Kidney (tissue), 14 donors: ENCODE results near the gene LMO1. TPM values are rescaled to one million over a fixed set of nuclear protein-coding genes. Genes with fewer than 3 reads are reported as not detected.
A peak's percentile ranks its signal among the peaks of the same experiment; 100 is the strongest.

ENCODE experiments used
- DNase-seq, 5 donors: peaks; one replicate each; pipeline ENCODE4 v3.0.0-alpha.2; 2013 to 2020
- FAIRE-seq: peaks from 2 replicates; lab custom pipeline; 2012; peaks lifted over from hg19 to GRCh38; lab: Jason Lieb, UNC
- H3K27ac ChIP-seq, 2 donors: one replicate each; pipeline ENCODE4 v1.7.0; 2013; ENCODE audit warnings: low read depth in 2 of 2, low read length in 2 of 2, inconsistent platforms in 1 of 2
- H3K27me3 ChIP-seq: one replicate; pipeline ENCODE4 v1.7.1; 2013; ENCODE audit warnings: low read length, inconsistent platforms; ENCODE audit not compliant: control insufficient read depth, insufficient read depth
- H3K36me3 ChIP-seq, 3 donors: one replicate each; pipeline versions ENCODE4 v1.7.0 to v1.7.1; 2013; ENCODE audit warnings: low read length in 3 of 3, control low read depth in 1 of 3, inconsistent platforms in 1 of 3; ENCODE audit not compliant: insufficient read depth in 3 of 3, control insufficient read depth in 2 of 3
- H3K4me1 ChIP-seq, 3 donors: one replicate each; pipeline versions ENCODE4 v1.7.0 to v1.7.1; 2013; ENCODE audit warnings: low read length in 3 of 3, inconsistent platforms in 1 of 3, low read depth in 1 of 3; ENCODE audit not compliant: control insufficient read depth in 2 of 3, insufficient read depth in 2 of 3
- H3K4me3 ChIP-seq, 3 donors: one replicate each; pipeline versions ENCODE4 v1.7.0 to v1.8.1; 2013; ENCODE audit warnings: low read length in 3 of 3, control low read depth in 1 of 3, inconsistent platforms in 1 of 3
- H3K9ac ChIP-seq, 3 donors: one replicate each; pipeline versions ENCODE4 v1.7.0 to v1.7.1; 2013; ENCODE audit warnings: low read length in 3 of 3, control low read depth in 1 of 3, inconsistent platforms in 1 of 3
- H3K9me3 ChIP-seq, 3 donors: one replicate each; pipeline versions ENCODE4 v1.7.0 to v1.7.1; 2013; ENCODE audit warnings: low read length in 3 of 3, control low read depth in 1 of 3, inconsistent platforms in 1 of 3; ENCODE audit not compliant: control insufficient read depth in 2 of 3, insufficient read depth in 1 of 3
- CTCF ChIP-seq: IDR thresholded peaks from 3 replicates; pipeline ENCODE4 v1.5.1; 2012; ENCODE audit warnings: mild to moderate bottlenecking, moderate library complexity, borderline replicate concordance; ENCODE audit not compliant: insufficient read depth; ENCODE audit errors: extremely low read depth
- intact Hi-C: fragments of 100-400 bp; cut with DNase I; formaldehyde crosslinking; loops from one replicate; pipeline ENCODE4 v1.11.1; 2022
- polyA plus RNA-seq: library from polyadenylated mRNA; stranded (reverse); fragments of 350-450 nt; fragmentation: Illumina TruSeq; extraction: RNeasy Lipid Tissue Mini Kit (QIAGEN cat#74804); gene quantifications from one replicate; pipeline ENCODE4 v1.2.3, GENCODE V29; 2014; ENCODE audit warnings: low read depth, low replicate concordance; ENCODE audit not compliant: insufficient read depth
- total RNA-seq: library from RNA; stranded (reverse); fragmentation: NEBNext Ultra II Directional; extraction: Animal tissue kit (Norgen Biotek cat#: 25700); gene quantifications from one replicate; pipeline ENCODE4 v1.2.1, GENCODE V29; 2021
- donor health status: control.
- donor health status: control.
- donor health status: control.
- donor health status: control.
- donor health status: control.
- donor health status: DM: yes; HTN: yes; CAD: no.
- donor health status: Normal renal cell carcinoma (clear cell type).

Gene LMO1
- total and polyA plus RNA-seq, 2 donors from 2014 or later: 0.95 TPM; not detected in 1

- no peak for TF ChIP-seq CTCF
- Histone ChIP-seq H3K36me3 (no peaks in the 10 kb centered on the region), H3K4me1 (no peaks in the 10 kb centered on the region), H3K27me3 (no peaks in the 10 kb centered on the region), H3K4me3 (no peak overlapping the region), H3K9me3 (no peaks in the 10 kb centered on the region), H3K9ac (no peak overlapping the region), H3K27ac (no peak overlapping the region)
- intact Hi-C loops: loop anchor here (5.0 kb wide), 1 partner anchor 347 kb away; no protein-coding TSS in a partner anchor
- DNase-seq (no peak), FAIRE-seq (no peak)
Measured at GRCh38 chr11:8220261-8221045, 43.2 kb downstream of the LMO1 start.

- intact Hi-C loops: loop anchor here (5.0 kb wide), 1 partner anchor 348 kb away; no protein-coding TSS in a partner anchor
- H3K9me3 ChIP-seq: no peaks in the 10 kb centered on the region
- TF ChIP-seq CTCF: peak; percentile 45
- H3K27ac ChIP-seq: no peak overlapping the region
- no peaks in the 10 kb centered on the region for H3K27me3 ChIP-seq
- H3K36me3 ChIP-seq: no peaks in the 10 kb centered on the region
- H3K9ac ChIP-seq: no peak overlapping the region
- peak in 4 of 5 donors; percentile 42 to 60 (median 52) for DNase-seq
- FAIRE-seq: no peak
- H3K4me1 ChIP-seq: no peaks in the 10 kb centered on the region
- H3K4me3 ChIP-seq: no peak overlapping the region
Measured at GRCh38 chr11:8219257-8220021, 44.2 kb downstream of the LMO1 start.

- Histone ChIP-seq H3K9me3 (no peaks in the 10 kb centered on the region), H3K4me1 (no peaks in the 10 kb centered on the region), H3K36me3 (no peaks in the 10 kb centered on the region), H3K9ac (no peak overlapping the region), H3K27ac (no peak overlapping the region), H3K27me3 (no peaks in the 10 kb centered on the region), H3K4me3 (no peak overlapping the region)
- no peak for FAIRE-seq
- intact Hi-C loops: no loop called here
- TF ChIP-seq CTCF: no peak
- DNase-seq: no peak
Measured at GRCh38 chr11:8218840-8219239, 44.8 kb downstream of the LMO1 start.
